ENCODE results near the gene ZNF423. TPM values are rescaled to one million over a fixed set of nuclear protein-coding genes. Genes with fewer than 3 reads are reported as not detected.
A peak's percentile ranks its signal among the peaks of the same experiment; 100 is the strongest.

ZNF423 gene
- total and polyA plus RNA-seq, 7 donors: 2.3 to 30.7 (median 14.4) TPM

DNA sequence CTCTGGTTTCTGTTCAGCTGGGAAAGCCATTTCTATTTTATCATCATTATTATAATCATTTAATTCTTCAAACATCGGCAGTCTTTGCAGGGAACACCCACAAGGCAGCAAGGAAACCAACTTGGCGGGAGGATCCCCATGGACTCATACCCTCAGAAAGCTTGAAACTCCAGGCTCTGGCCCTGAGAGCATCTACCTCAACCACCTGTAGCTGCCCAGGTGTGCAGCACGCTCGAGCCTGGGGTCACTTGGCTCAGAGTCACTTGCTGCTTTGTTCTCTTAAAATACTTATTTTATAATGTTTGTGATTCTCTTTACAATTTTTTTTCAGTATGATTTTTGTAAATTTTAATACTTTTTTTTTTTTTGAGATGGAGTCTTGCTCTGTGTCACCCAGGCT lies 6.8 kb upstream of the ZNF423 start:
- Histone ChIP-seq H3K4me3 (no peak overlapping the region), H3K4me1 (no peaks in the 10 kb centered on the region), H3K9me3 (no peaks in the 10 kb centered on the region), H3K27ac (no peak overlapping the region), H3K27me3 (ENCODE audit: insufficient read depth in 3 of 3, low read length in 2 of 3) (no peaks in the 10 kb centered on the region), H3K36me3 (ENCODE audit: insufficient read depth in 1 of 2, low read depth in 1 of 2) (no peaks in the 10 kb centered on the region)
- intact Hi-C loops (cut with DNase I): no loop called here
- ATAC-seq (no peak), DNase-seq (no peak)
- 58 to 63% (median 63%) methylated on average over 4 of the region's 4 CpGs for WGBS, 3 donors
- TF ChIP-seq, protein P1, sequence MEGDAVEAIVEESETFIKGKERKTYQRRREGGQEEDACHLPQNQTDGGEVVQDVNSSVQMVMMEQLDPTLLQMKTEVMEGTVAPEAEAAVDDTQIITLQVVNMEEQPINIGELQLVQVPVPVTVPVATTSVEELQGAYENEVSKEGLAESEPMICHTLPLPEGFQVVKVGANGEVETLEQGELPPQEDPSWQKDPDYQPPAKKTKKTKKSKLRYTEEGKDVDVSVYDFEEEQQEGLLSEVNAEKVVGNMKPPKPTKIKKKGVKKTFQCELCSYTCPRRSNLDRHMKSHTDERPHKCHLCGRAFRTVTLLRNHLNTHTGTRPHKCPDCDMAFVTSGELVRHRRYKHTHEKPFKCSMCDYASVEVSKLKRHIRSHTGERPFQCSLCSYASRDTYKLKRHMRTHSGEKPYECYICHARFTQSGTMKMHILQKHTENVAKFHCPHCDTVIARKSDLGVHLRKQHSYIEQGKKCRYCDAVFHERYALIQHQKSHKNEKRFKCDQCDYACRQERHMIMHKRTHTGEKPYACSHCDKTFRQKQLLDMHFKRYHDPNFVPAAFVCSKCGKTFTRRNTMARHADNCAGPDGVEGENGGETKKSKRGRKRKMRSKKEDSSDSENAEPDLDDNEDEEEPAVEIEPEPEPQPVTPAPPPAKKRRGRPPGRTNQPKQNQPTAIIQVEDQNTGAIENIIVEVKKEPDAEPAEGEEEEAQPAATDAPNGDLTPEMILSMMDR (IDR thresholded peaks at IDR 0.05): no peak

DNA sequence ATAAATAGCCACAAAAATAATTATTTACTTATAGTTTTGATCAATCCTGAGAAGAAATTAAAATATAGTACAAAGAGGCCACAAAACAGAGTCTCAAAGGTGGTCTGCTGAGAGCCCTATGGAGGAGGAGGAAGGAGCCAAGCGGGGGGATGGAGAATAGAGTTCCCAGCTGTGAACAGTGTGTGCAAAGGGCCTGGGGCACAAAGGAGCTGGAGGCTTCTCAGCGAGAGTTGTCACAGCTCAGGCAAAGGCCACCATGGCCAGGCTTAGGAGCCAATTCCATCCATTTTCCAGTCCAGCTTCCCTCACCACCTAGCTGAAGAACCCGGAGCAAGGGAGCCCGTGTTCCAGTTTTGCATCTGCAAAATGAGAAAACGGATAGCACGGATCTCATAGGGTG lies 5.4 kb upstream of the ZNF423 start:
- TF ChIP-seq, protein P1 (IDR thresholded peaks at IDR 0.05): no peak

DNA sequence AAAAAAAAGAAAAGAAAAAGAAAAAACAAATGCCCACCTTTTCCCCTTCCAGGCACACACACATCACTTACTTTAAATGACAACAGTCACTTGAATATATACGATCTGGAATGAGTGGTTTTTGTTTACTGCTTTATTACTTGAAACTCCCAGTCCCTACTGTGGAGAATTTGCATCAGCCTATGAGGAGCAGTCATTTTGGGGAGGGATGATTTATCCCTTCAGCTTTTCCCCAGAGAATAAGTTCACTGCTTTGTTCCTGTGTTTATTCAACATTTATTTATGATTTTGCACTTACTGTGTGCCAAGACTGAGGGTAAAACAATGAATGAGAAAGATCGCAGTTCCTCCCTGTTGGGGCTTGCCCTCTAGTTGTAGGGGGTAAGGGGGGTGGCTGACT lies 4.7 kb upstream of the ZNF423 start:
- TF ChIP-seq, protein P1 (IDR thresholded peaks at IDR 0.05): no peak
- Histone ChIP-seq H3K9me3 (no peaks in the 10 kb centered on the region), H3K27me3 (ENCODE audit: insufficient read depth in 3 of 3, low read length in 2 of 3) (no peaks in the 10 kb centered on the region), H3K27ac (no peak overlapping the region), H3K4me1 (no peaks in the 10 kb centered on the region), H3K36me3 (ENCODE audit: insufficient read depth in 1 of 2, low read depth in 1 of 2) (no peaks in the 10 kb centered on the region), H3K4me3 (no peak overlapping the region)
- ATAC-seq: no peak
- WGBS, 3 donors: 70 to 74% (median 70%) methylated on average over 2 of the region's 2 CpGs
- DNase-seq: no peak
- intact Hi-C loops (cut with DNase I): no loop called here

More for the DNA sequence above, 5.4 kb upstream of the ZNF423 start:
- H3K27me3 ChIP-seq (ENCODE audit: insufficient read depth in 3 of 3, low read length in 2 of 3): no peaks in the 10 kb centered on the region
- intact Hi-C loops (cut with DNase I): no loop called here
- ATAC-seq: no peak
- no peak overlapping the region for H3K4me3 ChIP-seq
- WGBS, 3 donors: 85 to 90% (median 88%) methylated on average over 6 of the region's 6 CpGs
- no peaks in the 10 kb centered on the region for H3K4me1 ChIP-seq
- H3K27ac ChIP-seq: no peak overlapping the region
- no peaks in the 10 kb centered on the region for H3K9me3 ChIP-seq
- DNase-seq: no peak
- H3K36me3 ChIP-seq (ENCODE audit: insufficient read depth in 1 of 2, low read depth in 1 of 2): no peaks in the 10 kb centered on the region

DNA sequence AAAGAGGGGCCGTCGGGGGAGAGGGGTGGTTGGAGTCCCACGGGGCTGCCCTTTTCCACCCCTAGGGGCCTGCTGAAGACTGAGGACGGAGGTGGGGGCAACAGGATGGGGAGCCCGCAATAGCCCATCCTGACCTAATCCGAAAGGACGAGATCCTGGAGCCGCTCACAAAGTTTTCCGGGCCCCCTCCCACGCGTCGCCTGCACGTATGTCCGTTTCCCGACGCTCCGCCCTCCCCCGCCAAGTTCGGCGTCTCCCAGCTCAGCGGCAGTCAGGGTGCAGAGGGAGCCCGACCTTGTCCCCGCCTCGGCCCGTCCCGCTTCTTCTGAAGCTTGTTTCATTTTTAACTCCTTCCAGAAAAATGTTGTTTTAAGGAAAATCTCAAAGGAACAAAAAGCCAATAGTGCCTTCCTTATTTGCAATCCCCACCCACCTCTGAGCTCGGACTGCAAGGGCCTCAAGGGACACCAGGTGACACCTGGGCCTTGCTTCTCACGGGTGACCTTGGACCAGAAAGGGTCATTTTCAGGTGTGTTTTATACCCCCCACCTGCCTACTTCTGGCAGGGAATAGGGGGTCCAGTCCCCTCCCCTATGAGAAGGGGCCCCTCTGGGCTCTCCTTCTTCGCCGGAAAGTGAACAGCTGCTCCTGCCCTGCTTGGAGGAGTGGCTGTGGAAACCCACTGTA lies 3.4 kb upstream of the ZNF423 start:
- peak; percentile 61 to 69 for DNase-seq
- H3K4me1 ChIP-seq: no peaks in the 10 kb centered on the region
- peak overlapping the region; percentile 90 for H3K27ac ChIP-seq
- intact Hi-C loops (cut with DNase I): loop anchor here (5.0 to 10.0 kb wide), 7 partner anchors 47 to 1514 kb away; no protein-coding TSS in a partner anchor
- H3K27me3 ChIP-seq (ENCODE audit: insufficient read depth in 3 of 3, low read length in 2 of 3): no peaks in the 10 kb centered on the region
- 27 to 48% (median 32%) methylated on average over 25 to 30 of the region's 30 CpGs for WGBS, 3 donors
- TF ChIP-seq, protein P1 (IDR thresholded peaks at IDR 0.05): no peak
- no peaks in the 10 kb centered on the region for H3K9me3 ChIP-seq
- H3K36me3 ChIP-seq (ENCODE audit: insufficient read depth in 1 of 2, low read depth in 1 of 2): no peaks in the 10 kb centered on the region
- peak overlapping the region; percentile 74 for H3K4me3 ChIP-seq
- ATAC-seq: no peak

Data from psoas muscle (tissue), 8 donors.